CD4-positive, alpha-beta T cell (primary cell): Measurements from ENCODE around the gene SNAPC3. TPM values are rescaled to one million over a fixed set of nuclear protein-coding genes. Genes with fewer than 3 reads are reported as not detected.

ENCODE experiments used
- ATAC-seq: fragments of 200-7000 bp; cut with Tn5 transposase; one replicate; pipeline ENCODE4 v1.10.0; 2022; ENCODE audit warnings: mild to moderate bottlenecking; ENCODE audit not compliant: poor library complexity
- CTCF ChIA-PET: fragments of 350-600 bp; sonication (Branson Sonifier 250); formaldehyde crosslinking; loops from one replicate; lab custom pipeline; 2021; ENCODE audit warnings: antibody characterized with exemption, inconsistent platforms; lab: Charles Lee
- POLR2A ChIA-PET: fragments of 350-600 bp; sonication (Branson Sonifier 250); formaldehyde crosslinking; loops from one replicate; lab custom pipeline; 2021; ENCODE audit warnings: antibody characterized with exemption, inconsistent platforms; lab: Charles Lee
- DNase-seq, 14 experiments: peaks; one replicate each; pipeline ENCODE4 v3.0.0-alpha.2; 2013 to 2020; ENCODE audit warnings: mixed read lengths in 2 of 14
- H3K27ac ChIP-seq, 2 donors: one replicate each; pipeline versions ENCODE4 v1.5.1 to v1.7.0; 2013; ENCODE audit warnings: low read length in 2 of 2, low read depth in 1 of 2, mild to moderate bottlenecking in 1 of 2
- H3K27me3 ChIP-seq, 2 experiments: 1 replicate in 1 of 2; 2 replicates in 1 of 2; pipeline versions ENCODE4 v1.6.1 to v1.7.0; 2013; ENCODE audit warnings: low read length in 2 of 2, control low read depth in 1 of 2, mild to moderate bottlenecking in 1 of 2, moderate library complexity in 1 of 2; ENCODE audit not compliant: insufficient read depth in 2 of 2, control insufficient read depth in 1 of 2
- H3K36me3 ChIP-seq: one replicate; pipeline ENCODE4 v1.6.1; 2013; ENCODE audit warnings: low read length, control low read depth; ENCODE audit not compliant: insufficient read depth
- H3K4me1 ChIP-seq: one replicate; pipeline ENCODE4 v1.6.1; 2013; ENCODE audit warnings: low read length, control low read depth; ENCODE audit not compliant: insufficient read depth
- H3K4me3 ChIP-seq: one replicate; pipeline ENCODE4 v1.5.1; 2013; ENCODE audit warnings: mild to moderate bottlenecking, low read length, moderate library complexity
- H3K9me3 ChIP-seq, 2 experiments: 1 replicate in 1 of 2; 2 replicates in 1 of 2; pipeline versions ENCODE4 v1.6.1 to v1.7.0; 2013; ENCODE audit warnings: low read length in 2 of 2, mild to moderate bottlenecking in 2 of 2, control low read depth in 1 of 2, moderate library complexity in 1 of 2; ENCODE audit not compliant: control insufficient read depth in 1 of 2, insufficient read depth in 1 of 2
- H3K27ac Mint-ChIP-seq: one replicate; pipeline ENCODE4 v1.8.0; 2020; ENCODE audit warnings: mixed read lengths
- H3K27me3 Mint-ChIP-seq: one replicate; pipeline ENCODE4 v1.8.0; 2021; ENCODE audit warnings: mixed read lengths
- H3K36me3 Mint-ChIP-seq: one replicate; pipeline ENCODE4 v1.8.0; 2021; ENCODE audit warnings: low read depth, mixed read lengths
- H3K4me1 Mint-ChIP-seq: one replicate; pipeline ENCODE4 v1.8.0; 2021; ENCODE audit warnings: low read depth, mixed read lengths
- H3K4me3 Mint-ChIP-seq: one replicate; pipeline ENCODE4 v1.8.0; 2020; ENCODE audit warnings: mild to moderate bottlenecking, mixed read lengths
- H3K9me3 Mint-ChIP-seq: one replicate; pipeline ENCODE4 v1.8.0; 2020; ENCODE audit warnings: mixed read lengths
- CTCF ChIP-seq: fragments of 200-600 bp; IDR thresholded peaks from one replicate; pipeline ENCODE4 v1.8.0; 2022; ENCODE audit warnings: antibody characterized with exemption, mild to moderate bottlenecking
- intact Hi-C, 2 experiments: fragments of 100-400 bp; cut with DNase I in 1 of 2; cut with micrococcal nuclease in 1 of 2; formaldehyde crosslinking; loops; one replicate each; pipeline versions ENCODE4 v1.15.1 to v1.9.0; 2023 to 2025; cut with DNase I, micrococcal nuclease
- total RNA-seq, 174 experiments: library from RNA in 2 of 174; stranded (reverse) in 2 of 174; gene quantifications; one replicate each; pipeline ENCODE4 v1.2.3 and lab custom pipeline; 2021 to 2026

Gene SNAPC3
- total RNA-seq, 2 experiments from 2014 or later = 3.3 to 4.7 TPM

- H3K36me3 ChIP-seq = no peaks in the 10 kb centered on the region
- POLR2A ChIA-PET = no interaction called here
- H3K4me3 ChIP-seq = no peak overlapping the region
- CTCF ChIA-PET = no interaction called here
- H3K4me3 Mint-ChIP-seq = no peak overlapping the region
- ATAC-seq (no peak), DNase-seq (no peak)
- no peaks in the 10 kb centered on the region for H3K4me1 Mint-ChIP-seq
- intact Hi-C loops = no loop called here
- H3K27me3 ChIP-seq = no peaks in the 10 kb centered on the region
- peaks cover 0 to 2% of the 10 kb centered on the region in 2 experiments for H3K9me3 ChIP-seq
- no peak overlapping the region for H3K27ac ChIP-seq
- TF ChIP-seq CTCF = no peak
- H3K27me3 Mint-ChIP-seq = peaks cover 8% of the 10 kb centered on the region
- no peaks in the 10 kb centered on the region for H3K4me1 ChIP-seq
- H3K27ac Mint-ChIP-seq = no peak overlapping the region
- H3K36me3 Mint-ChIP-seq = no peaks in the 10 kb centered on the region
- no peaks in the 10 kb centered on the region for H3K9me3 Mint-ChIP-seq
Measured at GRCh38 chr9:15381491-15381890, 41.2 kb upstream of the SNAPC3 start.

GRCh38 chr9:15386465-15386864 lies 36.2 kb upstream of the SNAPC3 start:
- Mint-ChIP-seq H3K27ac (no peak overlapping the region), H3K4me3 (no peak overlapping the region), H3K27me3 (no peaks in the 10 kb centered on the region), H3K9me3 (no peaks in the 10 kb centered on the region), H3K4me1 (no peaks in the 10 kb centered on the region), H3K36me3 (no peaks in the 10 kb centered on the region)
- H3K36me3 ChIP-seq = no peaks in the 10 kb centered on the region
- H3K27ac ChIP-seq = no peak overlapping the region
- no peak for DNase-seq
- no peak for ATAC-seq
- ChIA-PET POLR2A (no interaction called here), CTCF (no interaction called here)
- H3K4me3 ChIP-seq = no peak overlapping the region
- no peaks in the 10 kb centered on the region for H3K4me1 ChIP-seq
- no peak for TF ChIP-seq CTCF
- intact Hi-C loops = no loop called here
- H3K9me3 ChIP-seq = no peaks in the 10 kb centered on the region
- H3K27me3 ChIP-seq = no peaks in the 10 kb centered on the region

- Histone ChIP-seq H3K27me3 (no peaks in the 10 kb centered on the region), H3K27ac (no peak overlapping the region), H3K36me3 (no peaks in the 10 kb centered on the region), H3K4me1 (no peaks in the 10 kb centered on the region), H3K9me3 (no peaks in the 10 kb centered on the region), H3K4me3 (no peak overlapping the region)
- H3K4me3 Mint-ChIP-seq = no peak overlapping the region
- H3K27ac Mint-ChIP-seq = no peak overlapping the region
- no peak for TF ChIP-seq CTCF
- DNase-seq (no peak), ATAC-seq (no peak)
- no peaks in the 10 kb centered on the region for H3K9me3 Mint-ChIP-seq
- intact Hi-C loops = no loop called here
- no peaks in the 10 kb centered on the region for H3K36me3 Mint-ChIP-seq
- no peaks in the 10 kb centered on the region for H3K27me3 Mint-ChIP-seq
- CTCF ChIA-PET = no interaction called here
- POLR2A ChIA-PET = no interaction called here
- H3K4me1 Mint-ChIP-seq = no peaks in the 10 kb centered on the region
Measured at GRCh38 chr9:15389173-15389572, 33.5 kb upstream of the SNAPC3 start.
